PC-3 (cell line): ENCODE results near the gene PAPSS1.

Experiments used
- CTCF ChIP-seq: fragments of 300-600 bp; sonication (generic); conservative IDR thresholded peaks from 2 replicates; pipeline ENCODE4 v1.5.1; 2017; ENCODE audit warnings: antibody characterized with exemption, low read depth, mild to moderate bottlenecking, low read length
- EZH2 ChIP-seq: fragments of 300-600 bp; sonication (generic); IDR thresholded peaks from one replicate; pipeline ENCODE4 v1.6.1; 2017; ENCODE audit warnings: antibody characterized with exemption, mild to moderate bottlenecking, low read length; ENCODE audit not compliant: unreplicated experiment
- EZH2phosphoT487 ChIP-seq: fragments of 300-600 bp; sonication (generic); IDR thresholded peaks from 2 replicates; pipeline ENCODE4 v1.6.1; 2018; ENCODE audit warnings: mild to moderate bottlenecking, antibody characterized with exemption, low read length, borderline replicate concordance

- no peak for TF ChIP-seq EZH2
- TF ChIP-seq CTCF: no peak
- TF ChIP-seq EZH2phosphoT487: no peak
Observed at GRCh38 chr4:107577743-107578142, 142.3 kb downstream of the PAPSS1 start.
